K562 (cell line): Measurements from ENCODE around the gene COL5A1. TPM values are rescaled to one million over a fixed set of nuclear protein-coding genes. Genes with fewer than 3 reads are reported as not detected.

Experiments used
- ATAC-seq: fragments of 200-7000 bp; cut with Tn5 transposase; 3 replicates; pipeline ENCODE4 v1.9.1; 2020; ENCODE audit warnings: moderate library complexity
- BruUV-seq: library from RNA; stranded (reverse); fragments of 400-500 nt; replicated peaks from 2 replicates; lab custom pipeline; 2021; lab: Mats Ljungman, UMichigan
- CTCF ChIA-PET: fragments of 300-600 bp; formaldehyde crosslinking; extraction: SDS; loops from one replicate; lab custom pipeline; 2021; ENCODE audit warnings: low intra/inter-chr PET ratio; lab: Yijun Ruan, JAX
- POLR2A ChIA-PET: fragments of 300-600, 350-650 bp; sonication (Branson Sonifier 250); formaldehyde crosslinking; extraction: SDS; loops from one replicate; lab custom pipeline; 2021; ENCODE audit warnings: antibody characterized with exemption, inconsistent platforms; lab: Yijun Ruan, JAX
- DNase-seq, 4 experiments: peaks; one replicate each; pipeline versions ENCODE4 v3.0.0 to v3.0.0-alpha.2; 2011 to 2018; ENCODE audit warnings: low spot score in 3 of 4, mixed read lengths in 3 of 4; ENCODE audit errors: extremely low read depth in 1 of 4
- FAIRE-seq: peaks from 2 replicates; lab custom pipeline; 2011; peaks lifted over from hg19 to GRCh38; lab: Jason Lieb, UNC
- H2AFZ ChIP-seq: 2 replicates; pipeline ENCODE4 v1.6.0; 2011; ENCODE audit warnings: low read depth, low read length, control low read depth, inconsistent platforms
- H3K27ac ChIP-seq: fragments of 200-600 bp; 3 replicates; pipeline ENCODE4 v1.8.0; 2011; ENCODE audit warnings: low read depth, mild to moderate bottlenecking, control low read depth, inconsistent platforms, low read length, moderate library complexity, mixed read lengths; ENCODE audit errors: extremely low read depth
- H3K27me3 ChIP-seq, 2 experiments: fragments of 300-600 bp in 1 of 2; 2 replicates in 1 of 2; 3 replicates in 1 of 2; pipeline versions ENCODE4 v1.6.0 to v1.8.0; 2011; ENCODE audit warnings: inconsistent platforms in 2 of 2, low read length in 2 of 2, mild to moderate bottlenecking in 1 of 2, mixed read lengths in 1 of 2, moderate library complexity in 1 of 2; ENCODE audit not compliant: control insufficient read depth in 2 of 2, insufficient read depth in 2 of 2
- H3K36me3 ChIP-seq: fragments of 300-600 bp; 3 replicates; pipeline ENCODE4 v1.8.0; 2011; ENCODE audit warnings: mild to moderate bottlenecking, low read length, inconsistent platforms; ENCODE audit not compliant: control insufficient read depth, insufficient read depth
- H3K4me1 ChIP-seq, 2 experiments: fragments of 200-600 bp in 1 of 2; replicated peaks in 1 of 2; 2 replicates in 1 of 2; 3 replicates in 1 of 2; pipeline versions ENCODE4 v1.5.1 to v1.8.0; 2011; ENCODE audit warnings: inconsistent platforms in 2 of 2, low read length in 2 of 2, mild to moderate bottlenecking in 1 of 2, mixed read lengths in 1 of 2, moderate library complexity in 1 of 2; ENCODE audit not compliant: control insufficient read depth in 2 of 2, insufficient read depth in 2 of 2
- H3K4me2 ChIP-seq: 2 replicates; pipeline ENCODE4 v1.6.1; 2011; ENCODE audit warnings: low read length, control low read depth, inconsistent platforms, mixed read lengths; ENCODE audit not compliant: insufficient read depth
- H3K4me3 ChIP-seq: fragments of 200-600 bp; sonication (generic), shearing (Covaris generic); 2 replicates; pipeline ENCODE4 v1.5.1; 2016; ENCODE audit warnings: control low read depth, inconsistent platforms
- H3K79me2 ChIP-seq: fragments of 200-600 bp; 3 replicates; pipeline ENCODE4 v1.8.0; 2011; ENCODE audit warnings: low read length, inconsistent platforms; ENCODE audit not compliant: control insufficient read depth, insufficient read depth
- H3K9ac ChIP-seq, 2 experiments: 2 replicates each; pipeline versions ENCODE4 v1.6.0 to v1.6.1; 2011; ENCODE audit warnings: low read depth in 2 of 2, low read length in 2 of 2, control low read depth in 1 of 2, inconsistent platforms in 1 of 2, mild to moderate bottlenecking in 1 of 2, mixed read lengths in 1 of 2; ENCODE audit not compliant: insufficient read depth in 1 of 2
- H3K9me1 ChIP-seq: one replicate; pipeline ENCODE4 v1.6.0; 2011; ENCODE audit warnings: inconsistent platforms, mild to moderate bottlenecking, low read length, moderate library complexity; ENCODE audit not compliant: control insufficient read depth, insufficient read depth
- H3K9me3 ChIP-seq: replicated peaks from 2 replicates; pipeline ENCODE4 v1.5.1; 2011; ENCODE audit warnings: low read depth, low read length, inconsistent platforms; ENCODE audit not compliant: control insufficient read depth, insufficient read depth
- H4K20me1 ChIP-seq: replicated peaks from 2 replicates; pipeline ENCODE4 v1.6.1; 2011; ENCODE audit warnings: low read length, inconsistent platforms, mixed read lengths; ENCODE audit not compliant: control insufficient read depth, insufficient read depth
- CEBPG ChIP-seq, 3 experiments: fragments of 200-800 bp in 1 of 3; sonication (Bioruptor generic) in 1 of 3; sonication (generic) in 1 of 3; formaldehyde crosslinking in 1 of 3; IDR thresholded peaks in 2 of 3; conservative IDR thresholded peaks in 1 of 3; 2 replicates each; pipeline versions ENCODE4 v1.6.1 to v1.8.0; 2016 to 2022; ENCODE audit warnings: missing compliant biosample characterization in 2 of 3, missing genetic modification characterization in 2 of 3, mild to moderate bottlenecking in 1 of 3, missing genetic modification reagents in 1 of 3
- CREB1 ChIP-seq, 2 experiments: sonication (generic) in 1 of 2; formaldehyde crosslinking in 1 of 2; IDR thresholded peaks; 2 replicates each; pipeline versions ENCODE4 v1.6.1 to v1.8.0; 2012 to 2022; ENCODE audit warnings: inconsistent platforms in 1 of 2, mild to moderate bottlenecking in 1 of 2, missing genetic modification reagents in 1 of 2, moderate library complexity in 1 of 2
- MTA3 ChIP-seq: fragments of 450-650 bp; formaldehyde crosslinking; IDR thresholded peaks from 2 replicates; pipeline ENCODE4 v1.6.1; 2017; ENCODE audit warnings: mild to moderate bottlenecking, borderline replicate concordance
- MXI1 ChIP-seq: IDR thresholded peaks from 2 replicates; pipeline ENCODE4 v1.6.1; 2011; ENCODE audit warnings: low read depth, mild to moderate bottlenecking, improper control_type of control experiment, low read length
- ZNF239 ChIP-seq: fragments of 250-450 bp; sonication (Bioruptor Pico); IDR thresholded peaks from 2 replicates; pipeline ENCODE4 v1.4.0; 2020; ENCODE audit warnings: mild to moderate bottlenecking
- WGBS: fragments of 100-300 bp; shearing (Covaris generic); methylation state at CpG from one replicate; pipeline ENCODE4 v1.1.6; 2016; ENCODE audit warnings: low coverage, mixed read lengths; ENCODE audit not compliant: insufficient coverage; ENCODE audit errors: missing lambda C conversion rate; 5-methylcytosine and 5-hydroxymethylcytosine counted together
- in situ Hi-C: fragments of 300-500 bp; cut with MboI; formaldehyde crosslinking; loops from 4 replicates; pipeline ENCODE4 v1.15.0; 2018; ENCODE audit warnings: inconsistent platforms, mixed read lengths
- intact Hi-C: fragments of 100-400 bp; cut with micrococcal nuclease; formaldehyde crosslinking; loops from 2 replicates; pipeline ENCODE4 v1.14.2; 2022
- polyA plus RNA-seq, 8 experiments: library from polyadenylated mRNA; depleted of rRNA in 4 of 8; stranded (reverse) in 5 of 8; unstranded in 3 of 8; fragments of >200 nt; fragmentation: Nextera tagmentation in 2 of 8; fragmentation: Illumina TruSeq in 1 of 8; extraction: Ambion mirVana in 2 of 8; extraction: Trizol in 1 of 8; gene quantifications; 2 replicates each; pipeline versions ENCODE4 v1.2.1 to v1.2.3, GENCODE V29; 2011 to 2014; ENCODE audit warnings: inconsistent platforms in 1 of 8, missing spikeins in 1 of 8
- total RNA-seq, 7 experiments: library from RNA; depleted of rRNA in 6 of 7; stranded (reverse); fragments of >200 nt in 6 of 7; fragmentation: Illumina TruSeq in 2 of 7; extraction: Trizol in 2 of 7; gene quantifications; 2 replicates each; pipeline versions ENCODE4 v1.2.1 to v1.2.3, GENCODE V29; 2011 to 2021; ENCODE audit warnings: low replicate concordance in 1 of 7
- TF ChIP-seq, protein P1 (sequence below): fragments of 450-650 bp; IDR thresholded peaks from 2 replicates; pipeline ENCODE4 v1.6.1; 2016; ENCODE audit warnings: low read depth, mild to moderate bottlenecking, moderate library complexity
- TF ChIP-seq, protein P2 (sequence below), 2 experiments: fragments of 450-650 bp; IDR thresholded peaks; 2 replicates each; pipeline ENCODE4 v1.6.1; 2016; ENCODE audit warnings: mild to moderate bottlenecking in 2 of 2, borderline replicate concordance in 1 of 2, low read depth in 1 of 2, moderate library complexity in 1 of 2
- TF ChIP-seq, protein P3 (sequence below): fragments of 200-800 bp; sonication (Bioruptor generic); IDR thresholded peaks from 2 replicates; pipeline ENCODE4 v1.6.1; 2017; ENCODE audit warnings: missing genetic modification characterization, missing compliant biosample characterization
- TF ChIP-seq, protein P4 (sequence below), 2 experiments: IDR thresholded peaks; 2 replicates each; pipeline ENCODE4 v1.6.1; 2011; ENCODE audit warnings: borderline replicate concordance in 1 of 2, control low read depth in 1 of 2, low read depth in 1 of 2, low read length in 1 of 2, mild to moderate bottlenecking in 1 of 2, mixed read lengths in 1 of 2, moderate library complexity in 1 of 2; ENCODE audit not compliant: insufficient read depth in 1 of 2, insufficient read length in 1 of 2, poor library complexity in 1 of 2, severe bottlenecking in 1 of 2; ENCODE audit errors: extremely low read depth in 1 of 2

The COL5A1 gene
- total and polyA plus RNA-seq, 9 of the 15 experiments (the other 6 are each of a cell fraction or from before 2014, with no cell fraction given), result under 0.01 to 0.13 (median 0.04) TPM; not detected in 6

DNA sequence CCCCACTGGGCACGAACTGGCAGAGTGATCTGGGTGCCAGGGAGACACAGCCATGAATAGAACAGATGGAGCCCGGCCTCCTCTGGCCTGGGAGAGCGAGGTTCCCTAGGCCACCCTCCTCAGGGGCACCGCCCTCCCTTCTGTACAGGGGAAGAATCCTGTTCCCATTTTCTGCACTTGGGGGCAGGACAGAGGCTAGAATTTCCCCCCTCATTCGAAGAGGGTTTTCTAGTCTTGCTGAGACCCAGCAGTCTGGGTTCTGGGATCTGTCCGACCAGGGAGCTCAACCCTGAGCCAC lies 52.7 kb downstream of the COL5A1 start:
- Histone ChIP-seq H3K9me1 (peaks cover 4% of the 10 kb centered on the region), H3K9ac (no peak overlapping the region), H3K9me3 (no peaks in the 10 kb centered on the region), H3K4me1 (peaks cover 0 to 10% of the 10 kb centered on the region in 2 experiments; a peak in 2 of 5 replicates), H3K4me2 (no peak overlapping the region), H4K20me1 (peaks cover 5% of the 10 kb centered on the region), H3K27ac (no peak overlapping the region), H3K36me3 (no peaks in the 10 kb centered on the region), H2AFZ (no peak overlapping the region), H3K27me3 (peaks cover 3 to 45% of the 10 kb centered on the region in 2 experiments; a peak in 3 of 5 replicates), H3K79me2 (no peaks in the 10 kb centered on the region), H3K4me3 (no peak overlapping the region)
- ATAC-seq (no peak), DNase-seq (no peak), FAIRE-seq (no peak)
- BruUV-seq, result no TSS peak
- 0% methylated on average over 6 of the region's 6 CpGs for whole genome bisulfite sequencing
- POLR2A ChIA-PET, result no interaction called here
- CTCF ChIA-PET, result no interaction called here
- intact Hi-C loops, result loop anchor here (10.0 kb wide), 1 partner anchor 720 kb away; no protein-coding TSS in a partner anchor
- in situ Hi-C loops, result loop anchor here (10.0 kb wide), 1 partner anchor 290 kb away; no protein-coding TSS in a partner anchor
- TF ChIP-seq, protein P1, sequence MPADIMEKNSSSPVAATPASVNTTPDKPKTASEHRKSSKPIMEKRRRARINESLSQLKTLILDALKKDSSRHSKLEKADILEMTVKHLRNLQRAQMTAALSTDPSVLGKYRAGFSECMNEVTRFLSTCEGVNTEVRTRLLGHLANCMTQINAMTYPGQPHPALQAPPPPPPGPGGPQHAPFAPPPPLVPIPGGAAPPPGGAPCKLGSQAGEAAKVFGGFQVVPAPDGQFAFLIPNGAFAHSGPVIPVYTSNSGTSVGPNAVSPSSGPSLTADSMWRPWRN, result no peak
- TF ChIP-seq, protein P2, sequence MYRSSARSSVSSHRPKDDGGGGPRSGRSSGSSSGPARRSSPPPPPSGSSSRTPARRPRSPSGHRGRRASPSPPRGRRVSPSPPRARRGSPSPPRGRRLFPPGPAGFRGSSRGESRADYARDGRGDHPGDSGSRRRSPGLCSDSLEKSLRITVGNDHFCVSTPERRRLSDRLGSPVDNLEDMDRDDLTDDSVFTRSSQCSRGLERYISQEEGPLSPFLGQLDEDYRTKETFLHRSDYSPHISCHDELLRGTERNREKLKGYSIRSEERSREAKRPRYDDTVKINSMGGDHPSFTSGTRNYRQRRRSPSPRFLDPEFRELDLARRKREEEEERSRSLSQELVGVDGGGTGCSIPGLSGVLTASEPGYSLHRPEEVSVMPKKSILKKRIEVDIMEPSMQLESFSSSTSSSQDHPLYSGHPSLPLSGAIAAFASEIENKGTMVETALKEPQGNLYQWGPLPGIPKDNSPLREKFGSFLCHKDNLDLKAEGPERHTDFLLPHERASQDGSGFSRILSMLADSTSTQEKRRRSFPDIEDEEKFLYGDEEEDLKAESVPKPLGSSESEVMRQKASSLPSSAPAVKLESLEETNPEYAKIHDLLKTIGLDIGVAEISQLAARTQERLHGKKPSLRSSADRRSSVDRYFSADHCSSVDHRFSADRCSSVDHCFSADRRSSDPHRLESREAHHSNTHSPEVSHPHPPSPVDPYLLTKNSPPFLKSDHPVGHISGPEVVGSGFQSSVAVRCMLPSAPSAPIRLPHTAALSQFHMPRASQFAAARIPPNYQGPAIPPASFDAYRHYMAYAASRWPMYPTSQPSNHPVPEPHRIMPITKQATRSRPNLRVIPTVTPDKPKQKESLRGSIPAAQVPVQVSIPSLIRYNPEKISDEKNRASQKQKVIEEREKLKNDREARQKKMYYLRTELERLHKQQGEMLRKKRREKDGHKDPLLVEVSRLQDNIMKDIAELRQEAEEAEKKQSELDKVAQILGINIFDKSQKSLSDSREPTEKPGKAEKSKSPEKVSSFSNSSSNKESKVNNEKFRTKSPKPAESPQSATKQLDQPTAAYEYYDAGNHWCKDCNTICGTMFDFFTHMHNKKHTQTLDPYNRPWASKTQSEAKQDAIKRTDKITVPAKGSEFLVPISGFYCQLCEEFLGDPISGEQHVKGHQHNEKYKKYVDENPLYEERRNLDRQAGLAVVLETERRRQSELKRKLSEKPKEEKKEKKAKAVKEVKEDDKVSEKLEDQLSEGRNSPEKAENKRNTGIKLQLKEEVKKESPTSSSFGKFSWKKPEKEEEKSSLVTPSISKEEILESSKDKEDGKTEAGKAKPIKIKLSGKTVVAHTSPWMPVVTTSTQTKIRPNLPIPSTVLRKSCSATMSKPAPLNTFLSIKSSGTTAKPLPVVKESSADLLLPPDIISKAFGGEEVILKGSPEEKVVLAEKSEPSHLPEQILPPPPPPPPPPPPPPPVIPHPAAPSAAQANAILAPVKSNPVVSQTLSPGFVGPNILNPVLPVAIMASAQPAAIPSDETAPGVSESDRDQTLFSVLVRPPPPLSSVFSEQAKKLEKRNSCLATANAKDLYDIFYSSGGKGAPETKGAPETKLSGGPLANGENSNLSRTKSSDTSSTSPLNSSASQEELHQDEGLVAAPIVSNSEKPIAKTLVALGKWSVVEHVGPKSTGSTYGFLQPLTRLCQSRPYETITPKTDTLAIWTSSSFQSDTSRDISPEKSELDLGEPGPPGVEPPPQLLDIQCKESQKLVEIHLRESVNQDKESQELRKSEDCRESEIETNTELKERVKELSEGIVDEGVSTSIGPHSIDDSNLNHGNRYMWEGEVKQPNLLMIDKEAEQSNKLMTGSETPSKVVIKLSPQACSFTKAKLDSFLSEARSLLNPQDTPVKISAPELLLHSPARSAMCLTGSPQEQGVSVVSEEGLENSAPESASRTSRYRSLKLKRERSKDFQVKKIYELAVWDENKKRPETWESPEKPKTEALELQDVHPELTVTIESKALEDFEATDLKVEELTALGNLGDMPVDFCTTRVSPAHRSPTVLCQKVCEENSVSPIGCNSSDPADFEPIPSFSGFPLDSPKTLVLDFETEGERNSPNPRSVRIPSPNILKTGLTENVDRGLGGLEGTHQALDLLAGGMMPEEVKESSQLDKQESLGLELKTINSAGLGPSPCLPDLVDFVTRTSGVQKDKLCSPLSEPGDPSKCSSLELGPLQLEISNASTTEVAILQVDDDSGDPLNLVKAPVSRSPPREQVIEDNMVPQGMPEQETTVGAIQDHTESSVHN (IDR thresholded peaks at IDR 0.05; ENCODE audit: borderline replicate concordance in 1 of 2, low read depth in 1 of 2), result no peak
- no peak for TF ChIP-seq MXI1
- TF ChIP-seq ZNF239, result no peak
- no peak for TF ChIP-seq MTA3
- TF ChIP-seq, protein P3, sequence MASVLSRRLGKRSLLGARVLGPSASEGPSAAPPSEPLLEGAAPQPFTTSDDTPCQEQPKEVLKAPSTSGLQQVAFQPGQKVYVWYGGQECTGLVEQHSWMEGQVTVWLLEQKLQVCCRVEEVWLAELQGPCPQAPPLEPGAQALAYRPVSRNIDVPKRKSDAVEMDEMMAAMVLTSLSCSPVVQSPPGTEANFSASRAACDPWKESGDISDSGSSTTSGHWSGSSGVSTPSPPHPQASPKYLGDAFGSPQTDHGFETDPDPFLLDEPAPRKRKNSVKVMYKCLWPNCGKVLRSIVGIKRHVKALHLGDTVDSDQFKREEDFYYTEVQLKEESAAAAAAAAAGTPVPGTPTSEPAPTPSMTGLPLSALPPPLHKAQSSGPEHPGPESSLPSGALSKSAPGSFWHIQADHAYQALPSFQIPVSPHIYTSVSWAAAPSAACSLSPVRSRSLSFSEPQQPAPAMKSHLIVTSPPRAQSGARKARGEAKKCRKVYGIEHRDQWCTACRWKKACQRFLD (CRISPR knock-in tag), result no peak
- no peak for TF ChIP-seq CEBPG (CRISPR knock-in tag; IDR thresholded peaks at IDR 0.05)
- no peak for TF ChIP-seq CEBPG (tag; conservative IDR thresholded peaks at IDR 0.05 in 1 of 2, IDR thresholded peaks at IDR 0.05 in 1 of 2)
- TF ChIP-seq CREB1 (IDR thresholded peaks at IDR 0.05), result no peak
- no peak for TF ChIP-seq CREB1 (CRISPR knock-in tag; IDR thresholded peaks at IDR 0.05)
- TF ChIP-seq, protein P4, sequence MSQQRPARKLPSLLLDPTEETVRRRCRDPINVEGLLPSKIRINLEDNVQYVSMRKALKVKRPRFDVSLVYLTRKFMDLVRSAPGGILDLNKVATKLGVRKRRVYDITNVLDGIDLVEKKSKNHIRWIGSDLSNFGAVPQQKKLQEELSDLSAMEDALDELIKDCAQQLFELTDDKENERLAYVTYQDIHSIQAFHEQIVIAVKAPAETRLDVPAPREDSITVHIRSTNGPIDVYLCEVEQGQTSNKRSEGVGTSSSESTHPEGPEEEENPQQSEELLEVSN (IDR thresholded peaks at IDR 0.05; ENCODE audit: borderline replicate concordance in 1 of 2, extremely low read depth in 1 of 2, insufficient read depth in 1 of 2, insufficient read length in 1 of 2, low read depth in 1 of 2, low read length in 1 of 2, poor library complexity in 1 of 2, severe bottlenecking in 1 of 2), result no peak
